GM18867 (cell line): ENCODE measurements around the gene RALGAPA2.

ENCODE experiments used
- ATAC-seq: cut with Tn5 transposase; IDR thresholded peaks from one replicate; pipeline ENCODE4 v1.9.1; 2021; ENCODE audit warnings: mild to moderate bottlenecking, moderate library complexity; ENCODE audit not compliant: unreplicated experiment

RALGAPA2 gene

GRCh38 chr20:20505554-20505953 lies 206.9 kb downstream of the RALGAPA2 start:
- peak; percentile 76 for ATAC-seq

GRCh38 chr20:20503777-20504530 lies 208.5 kb downstream of the RALGAPA2 start:
- no peak for ATAC-seq

- ATAC-seq: no peak
Measured at GRCh38 chr20:20501128-20501527, 211.3 kb downstream of the RALGAPA2 start.

GRCh38 chr20:20500312-20500711 lies 212.1 kb downstream of the RALGAPA2 start:
- no peak for ATAC-seq

GRCh38 chr20:20499439-20499838 lies 213.0 kb downstream of the RALGAPA2 start:
- no peak for ATAC-seq

GRCh38 chr20:20498076-20498861 lies 214.2 kb downstream of the RALGAPA2 start:
- no peak for ATAC-seq

- ATAC-seq: no peak
Measured at GRCh38 chr20:20497242-20497978, 215.0 kb downstream of the RALGAPA2 start.

- ATAC-seq: no peak
Measured at GRCh38 chr20:20495729-20496503, 216.5 kb downstream of the RALGAPA2 start.

- no peak for ATAC-seq
Measured at GRCh38 chr20:20493701-20494100, 218.7 kb downstream of the RALGAPA2 start.

GRCh38 chr20:20492521-20493332 lies 219.7 kb downstream of the RALGAPA2 start:
- ATAC-seq: no peak

- ATAC-seq: no peak
Measured at GRCh38 chr20:20491784-20492264, 220.6 kb downstream of the RALGAPA2 start.

- no peak for ATAC-seq
Measured at GRCh38 chr20:20491110-20491783, 221.2 kb downstream of the RALGAPA2 start.

- no peak for ATAC-seq
Measured at GRCh38 chr20:20490673-20491072, 221.8 kb downstream of the RALGAPA2 start.

GRCh38 chr20:20489648-20490341 lies 222.6 kb downstream of the RALGAPA2 start:
- peak; percentile 32 for ATAC-seq

- ATAC-seq: peak; percentile 89
Measured at GRCh38 chr20:20489054-20489453, 223.4 kb downstream of the RALGAPA2 start.

- no peak for ATAC-seq
Measured at GRCh38 chr20:20488388-20488787, 224.1 kb downstream of the RALGAPA2 start.

GRCh38 chr20:20487811-20488210 lies 224.6 kb downstream of the RALGAPA2 start:
- no peak for ATAC-seq

GRCh38 chr20:20483328-20483727 lies 229.1 kb downstream of the RALGAPA2 start:
- ATAC-seq: no peak

GRCh38 chr20:20482453-20482852 lies 230.0 kb downstream of the RALGAPA2 start:
- no peak for ATAC-seq
